Spleen (tissue), 7 donors: ENCODE measurements around the gene MAST4.

Source experiments
- POLR2A ChIP-seq, 3 donors: fragments of 450-650 bp; IDR thresholded peaks; one replicate each; pipeline ENCODE4 v1.5.1; 2017; ENCODE audit warnings: antibody characterized with exemption in 3 of 3, mild to moderate bottlenecking in 1 of 3
- POLR2AphosphoS5 ChIP-seq, 3 donors: sonication (generic); formaldehyde crosslinking; IDR thresholded peaks; one replicate each; pipeline ENCODE4 v1.5.1; 2017; ENCODE audit warnings: antibody characterized with exemption in 3 of 3
- TF ChIP-seq, protein P1 (sequence below), 11 experiments: fragments of 200-600 bp in 7 of 11; fragments of 450-650 bp in 4 of 11; sonication (generic) in 4 of 11; IDR thresholded peaks in 8 of 11; conservative IDR thresholded peaks in 3 of 11; 1 replicate in 7 of 11; 2 replicates in 4 of 11; pipeline versions ENCODE4 v1.4.0 to v1.8.0; 2016 to 2021; ENCODE audit warnings: antibody characterized with exemption in 11 of 11, inconsistent platforms in 4 of 11, mild to moderate bottlenecking in 1 of 11
- donor health status: DM: no; HTN: no; CAD: no; lungs with moderate emphysema.
- donor health status: DM: no; HTN: no; CAD: no.
- donor health status: DM: no; HTN: no; CAD: no.

DNA sequence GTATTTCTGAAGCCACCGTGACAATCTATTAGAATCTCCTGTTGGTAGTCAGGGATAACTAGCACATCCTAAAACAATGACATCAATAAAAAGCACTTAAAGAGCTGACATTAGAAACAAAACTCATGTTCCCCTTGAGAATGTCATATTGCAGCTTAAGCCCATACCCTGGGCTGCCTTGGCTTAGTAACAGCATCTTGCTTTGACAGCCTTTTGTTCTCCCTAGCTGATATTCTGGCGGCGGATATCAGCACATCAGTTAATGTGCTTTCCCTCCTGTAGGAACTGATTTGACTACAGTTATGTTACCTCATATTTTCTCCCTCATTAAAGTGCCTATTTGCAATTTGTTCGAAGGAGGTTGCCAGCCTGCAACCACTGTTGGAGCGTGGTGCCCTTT lies 386.3 kb downstream of the MAST4 start:
- no peak for TF ChIP-seq POLR2A (IDR thresholded peaks at IDR 0.05)
- TF ChIP-seq, protein P1, sequence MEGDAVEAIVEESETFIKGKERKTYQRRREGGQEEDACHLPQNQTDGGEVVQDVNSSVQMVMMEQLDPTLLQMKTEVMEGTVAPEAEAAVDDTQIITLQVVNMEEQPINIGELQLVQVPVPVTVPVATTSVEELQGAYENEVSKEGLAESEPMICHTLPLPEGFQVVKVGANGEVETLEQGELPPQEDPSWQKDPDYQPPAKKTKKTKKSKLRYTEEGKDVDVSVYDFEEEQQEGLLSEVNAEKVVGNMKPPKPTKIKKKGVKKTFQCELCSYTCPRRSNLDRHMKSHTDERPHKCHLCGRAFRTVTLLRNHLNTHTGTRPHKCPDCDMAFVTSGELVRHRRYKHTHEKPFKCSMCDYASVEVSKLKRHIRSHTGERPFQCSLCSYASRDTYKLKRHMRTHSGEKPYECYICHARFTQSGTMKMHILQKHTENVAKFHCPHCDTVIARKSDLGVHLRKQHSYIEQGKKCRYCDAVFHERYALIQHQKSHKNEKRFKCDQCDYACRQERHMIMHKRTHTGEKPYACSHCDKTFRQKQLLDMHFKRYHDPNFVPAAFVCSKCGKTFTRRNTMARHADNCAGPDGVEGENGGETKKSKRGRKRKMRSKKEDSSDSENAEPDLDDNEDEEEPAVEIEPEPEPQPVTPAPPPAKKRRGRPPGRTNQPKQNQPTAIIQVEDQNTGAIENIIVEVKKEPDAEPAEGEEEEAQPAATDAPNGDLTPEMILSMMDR (IDR thresholded peaks at IDR 0.05 in 8 of 11, conservative IDR thresholded peaks at IDR 0.05 in 3 of 11) = no peak
- TF ChIP-seq POLR2AphosphoS5 (IDR thresholded peaks at IDR 0.05) = no peak
